Esophagus (tissue), 2 donors: ENCODE measurements around the gene PCMTD2. TPM values are rescaled to one million over a fixed set of nuclear protein-coding genes. Genes with fewer than 3 reads are reported as not detected.
"Not testable (repeated sequence)": the region's sequence is repeated elsewhere in the genome, so short reads cannot be mapped to it uniquely, and the experiment has no call there.

Experiments used
- H3K27ac ChIP-seq, 2 donors: one replicate each; pipeline ENCODE4 v1.5.1; 2013; ENCODE audit warnings: low read depth in 2 of 2, mild to moderate bottlenecking in 2 of 2, inconsistent platforms in 1 of 2, low read length in 1 of 2, moderate library complexity in 1 of 2
- H3K27me3 ChIP-seq, 2 donors: one replicate each; pipeline ENCODE4 v1.6.1; 2013; ENCODE audit warnings: low read length in 2 of 2, control low read depth in 1 of 2, mild to moderate bottlenecking in 1 of 2; ENCODE audit not compliant: insufficient read depth in 2 of 2, control insufficient read depth in 1 of 2
- H3K36me3 ChIP-seq, 2 donors: one replicate each; pipeline ENCODE4 v1.6.1; 2013; ENCODE audit warnings: low read length in 1 of 2; ENCODE audit not compliant: control insufficient read depth in 2 of 2, insufficient read depth in 2 of 2
- H3K4me1 ChIP-seq, 2 donors: one replicate each; pipeline ENCODE4 v1.6.1; 2013; ENCODE audit warnings: low read length in 1 of 2; ENCODE audit not compliant: control insufficient read depth in 2 of 2, insufficient read depth in 2 of 2
- H3K4me3 ChIP-seq, 2 donors: one replicate each; pipeline ENCODE4 v1.5.1; 2013; ENCODE audit warnings: low read length in 2 of 2, mild to moderate bottlenecking in 2 of 2, low read depth in 1 of 2, moderate library complexity in 1 of 2
- H3K9me3 ChIP-seq, 2 donors: one replicate each; pipeline ENCODE4 v1.6.1; 2013; ENCODE audit warnings: mild to moderate bottlenecking in 2 of 2, low read depth in 1 of 2, low read length in 1 of 2, moderate library complexity in 1 of 2; ENCODE audit not compliant: control insufficient read depth in 2 of 2, insufficient read depth in 1 of 2
- WGBS, 2 donors: extraction: QIAGEN DNeasy Blood & Tissue Kit; methylation state at CpG; one replicate each; pipeline ENCODE4 v1.1.7; 2013; 5-methylcytosine and 5-hydroxymethylcytosine counted together
- polyA plus RNA-seq, 2 donors: library from polyadenylated mRNA; stranded (reverse); fragments of 200-250 nt; gene quantifications; one replicate each; pipeline ENCODE4 v1.2.3, GENCODE V29; 2013
- donor health status: healthy with polysubstance abuse.
- donor health status: Bipolar disorder and iron deficiency.

The PCMTD2 gene
- polyA plus RNA-seq, 2 donors, result 13.4 to 22.0 TPM

DNA sequence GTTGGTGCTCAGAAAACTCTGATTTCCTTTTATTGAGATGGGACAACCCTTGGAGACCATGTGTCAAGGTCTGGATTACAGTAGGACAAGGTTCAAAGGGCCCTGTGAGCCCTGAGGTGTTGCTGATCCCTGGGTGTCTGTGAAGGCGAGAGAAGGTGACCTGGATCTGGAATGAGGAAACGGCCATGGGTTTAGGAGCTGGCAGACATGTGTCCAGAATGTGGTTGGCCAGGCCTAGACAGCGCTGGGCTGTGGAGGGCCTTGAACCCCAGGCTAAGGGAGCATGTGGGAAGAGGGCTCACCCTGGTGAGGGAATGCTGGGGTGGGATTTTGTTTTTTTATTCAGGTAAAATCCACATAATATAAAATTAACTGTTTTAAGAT is 24.9 kb downstream of the PCMTD2 start:
- no peaks in the 10 kb centered on the region for H3K4me1 ChIP-seq
- no peaks in the 10 kb centered on the region for H3K36me3 ChIP-seq
- no peak overlapping the region for H3K27ac ChIP-seq
- no peaks in the 10 kb centered on the region for H3K27me3 ChIP-seq
- H3K9me3 ChIP-seq, result no peaks in the 10 kb centered on the region
- H3K4me3 ChIP-seq, result no peak overlapping the region
- WGBS, 2 donors, result 83 to 86% methylated on average over 3 of the region's 3 CpGs

- 75 to 77% methylated on average over 4 of the region's 4 CpGs for WGBS, 2 donors
- H3K9me3 ChIP-seq, result peaks cover 0 to 5% of the 10 kb centered on the region in 2 donors
- no peak overlapping the region for H3K4me3 ChIP-seq
These were observed 28.1 kb downstream of the PCMTD2 start for GRCh38 chr20:64283646-64284045.

GRCh38 chr20:64285579-64286446 is 30.3 kb downstream of the PCMTD2 start:
- H3K27me3 ChIP-seq, H3K4me1 ChIP-seq, H3K27ac ChIP-seq, H3K36me3 ChIP-seq, H3K4me3 ChIP-seq, H3K9me3 ChIP-seq: not testable (repeated sequence)
- WGBS, 2 donors, result 78 to 83% methylated on average over 43 to 46 of the region's 46 CpGs

More at GRCh38 chr20:64283646-64284045, 28.1 kb downstream of the PCMTD2 start:
- no peaks in the 10 kb centered on the region for H3K4me1 ChIP-seq
- H3K27ac ChIP-seq, result no peak overlapping the region
- no peaks in the 10 kb centered on the region for H3K36me3 ChIP-seq
- no peaks in the 10 kb centered on the region for H3K27me3 ChIP-seq

DNA sequence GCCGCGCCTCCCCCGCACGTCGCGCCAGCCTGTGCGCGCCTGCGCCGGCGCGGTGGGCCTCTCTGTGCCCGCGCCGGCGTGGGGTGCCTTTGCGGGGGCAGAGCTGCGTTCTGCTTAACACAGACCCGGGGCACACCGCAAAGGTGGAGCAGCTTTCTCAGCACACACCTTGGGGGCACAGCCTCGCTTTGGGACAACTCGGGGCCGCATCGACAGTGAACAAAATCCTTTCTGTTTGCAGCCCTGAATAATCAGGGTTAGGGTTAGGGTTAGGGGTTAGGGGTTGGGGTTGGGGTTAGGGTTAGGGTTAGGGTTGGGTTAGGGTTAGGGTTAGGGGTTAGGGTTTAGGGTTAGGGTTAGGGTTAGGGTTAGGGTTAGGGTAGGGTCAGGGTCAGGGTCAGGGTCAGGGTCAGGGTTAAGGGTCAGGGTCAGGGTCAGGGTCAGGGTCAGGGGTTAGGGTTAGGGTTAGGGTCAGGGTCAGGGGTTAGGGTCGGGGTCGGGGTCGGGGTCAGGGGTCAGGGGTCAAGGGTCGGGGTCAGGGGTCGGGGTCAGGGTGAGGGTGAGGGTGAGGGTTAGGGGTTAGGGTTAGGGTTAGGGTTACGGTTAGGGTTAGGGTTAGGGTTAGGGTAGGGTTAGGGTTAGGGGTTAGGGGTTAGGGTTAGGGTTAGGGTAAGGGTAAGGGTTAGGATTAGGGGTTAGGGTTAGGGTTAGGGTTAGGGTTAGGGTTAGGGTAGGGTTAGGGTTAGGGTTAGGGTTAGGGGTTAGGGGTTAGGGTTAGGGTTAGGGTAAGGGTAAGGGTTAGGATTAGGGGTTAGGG is 31.1 kb downstream of the PCMTD2 start:
- H3K9me3 ChIP-seq, H3K27ac ChIP-seq, H3K27me3 ChIP-seq, H3K4me3 ChIP-seq, H3K4me1 ChIP-seq, H3K36me3 ChIP-seq: not testable (repeated sequence)
- WGBS, 2 donors, result 95 to 97% methylated on average over 30 of the region's 30 CpGs

GRCh38 chr20:64287264-64287590 is 31.7 kb downstream of the PCMTD2 start:
- WGBS, 2 donors, result 88 to 96% methylated on average over 3 of the region's 3 CpGs

DNA sequence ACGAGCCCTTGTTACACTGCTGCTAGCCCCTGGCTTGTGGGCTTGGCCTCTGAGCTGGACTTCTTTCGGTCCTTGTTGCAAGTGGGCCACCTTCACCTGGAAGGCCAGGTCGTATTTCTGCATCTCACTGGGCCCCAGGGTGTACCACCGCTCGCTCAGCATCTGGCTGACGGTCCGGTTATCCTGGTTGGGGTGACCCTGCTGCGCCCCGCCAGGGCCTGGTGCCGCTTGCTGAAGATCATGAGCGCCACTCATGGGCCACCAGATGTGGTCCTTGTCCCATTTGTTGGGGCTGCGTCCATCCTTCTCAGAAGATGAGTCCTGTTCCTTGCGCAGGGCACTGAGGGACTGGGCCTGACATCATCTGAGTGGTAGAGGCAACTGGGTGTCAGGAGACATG is 36.6 kb downstream of the PCMTD2 start:
- H3K27me3 ChIP-seq, H3K4me1 ChIP-seq, H3K36me3 ChIP-seq, H3K27ac ChIP-seq, H3K9me3 ChIP-seq, H3K4me3 ChIP-seq: not testable (repeated sequence)
- 92 to 97% methylated on average over 6 to 8 of the region's 13 CpGs for WGBS, 2 donors

More at GRCh38 chr20:64287264-64287590, 31.7 kb downstream of the PCMTD2 start:
- H3K4me1 ChIP-seq, H3K27me3 ChIP-seq, H3K4me3 ChIP-seq, H3K36me3 ChIP-seq, H3K27ac ChIP-seq, H3K9me3 ChIP-seq: not testable (repeated sequence)

GRCh38 chr20:64303086-64303485 is 47.5 kb downstream of the PCMTD2 start:
- H3K36me3 ChIP-seq, H3K4me1 ChIP-seq, H3K27ac ChIP-seq, H3K27me3 ChIP-seq, H3K4me3 ChIP-seq, H3K9me3 ChIP-seq: not testable (repeated sequence)
- 57 to 66% methylated on average over 1 of the region's 2 CpGs for WGBS, 2 donors

GRCh38 chr20:64313761-64314160 is 58.2 kb downstream of the PCMTD2 start:
- not testable (repeated sequence) for H3K4me3 ChIP-seq, H3K27me3 ChIP-seq, H3K4me1 ChIP-seq, H3K9me3 ChIP-seq, H3K36me3 ChIP-seq, H3K27ac ChIP-seq
- WGBS, 2 donors, result 59 to 60% methylated on average over 1 of the region's 1 CpG

DNA sequence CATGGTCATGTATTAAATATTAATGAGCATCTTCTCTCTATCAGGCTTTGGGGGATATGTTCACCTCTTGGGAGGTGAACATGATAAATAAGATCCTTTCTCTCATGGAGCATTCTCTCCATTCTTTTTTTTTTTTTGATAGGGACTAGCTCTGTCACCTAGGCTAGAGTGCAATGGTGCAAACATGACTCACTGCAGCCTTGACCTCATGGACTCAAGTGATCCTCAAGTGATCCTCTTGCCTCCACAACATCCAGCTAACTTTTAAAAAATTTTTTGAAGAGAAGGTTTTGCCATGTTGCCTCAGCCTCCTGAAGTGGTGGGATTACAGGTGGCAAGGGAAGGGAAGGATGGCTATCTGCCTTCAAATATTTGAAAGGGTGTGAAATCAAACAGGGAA is 59.8 kb downstream of the PCMTD2 start:
- not testable (repeated sequence) for H3K9me3 ChIP-seq, H3K4me1 ChIP-seq, H3K27ac ChIP-seq, H3K36me3 ChIP-seq, H3K4me3 ChIP-seq, H3K27me3 ChIP-seq

DNA sequence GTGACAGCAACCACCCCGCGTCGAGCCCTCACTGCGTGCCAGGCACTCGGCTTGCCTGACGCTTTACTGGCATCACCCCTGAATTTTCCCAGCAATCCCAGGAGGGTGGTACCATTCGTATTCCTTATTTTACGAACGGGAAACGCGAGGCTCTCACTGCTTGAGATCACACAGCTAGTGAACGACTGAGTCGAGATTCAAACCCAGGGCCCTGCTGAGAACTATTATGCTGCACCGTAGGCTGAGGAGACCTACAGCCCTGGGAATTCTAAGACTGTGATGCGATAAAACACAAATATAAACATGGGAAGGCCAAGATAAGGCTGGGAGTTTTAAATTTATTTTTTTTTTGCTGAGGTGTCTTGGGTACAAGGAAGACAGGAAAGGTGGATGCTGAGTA is 60.3 kb downstream of the PCMTD2 start:
- not testable (repeated sequence) for H3K4me3 ChIP-seq, H3K36me3 ChIP-seq, H3K27me3 ChIP-seq, H3K4me1 ChIP-seq, H3K27ac ChIP-seq, H3K9me3 ChIP-seq
- 56% methylated on average over 9 of the region's 15 CpGs for WGBS, 2 donors
